Neuronal stem cell (in vitro differentiated cells): ENCODE results near the gene RAPGEF2.
"Not testable (repeated sequence)": the region's sequence is repeated elsewhere in the genome, so short reads cannot be mapped to it uniquely, and the experiment has no call there.

Experiments
- DNase-seq: peaks from one replicate; pipeline ENCODE4 v3.0.0-alpha.2; 2013; ENCODE audit warnings: low spot score
- H2AFZ ChIP-seq: one replicate; pipeline ENCODE4 v1.6.1; 2013; ENCODE audit warnings: mild to moderate bottlenecking, low read length, inconsistent platforms
- H2AK5ac ChIP-seq: 2 replicates; pipeline ENCODE4 v1.6.1; 2013; ENCODE audit warnings: low read depth, mild to moderate bottlenecking, inconsistent platforms, low read length, moderate library complexity, mixed read lengths
- H2BK120ac ChIP-seq: 2 replicates; pipeline ENCODE4 v1.6.1; 2013; ENCODE audit warnings: low read depth, mild to moderate bottlenecking, inconsistent platforms, low read length, moderate library complexity, mixed read lengths
- H2BK12ac ChIP-seq: one replicate; pipeline ENCODE4 v1.6.1; 2013; ENCODE audit warnings: low read length, inconsistent platforms
- H2BK15ac ChIP-seq: 2 replicates; pipeline ENCODE4 v1.6.1; 2013; ENCODE audit warnings: mild to moderate bottlenecking, low read length, inconsistent platforms, mixed read lengths
- H2BK5ac ChIP-seq: one replicate; pipeline ENCODE4 v1.6.1; 2013; ENCODE audit warnings: inconsistent platforms, mild to moderate bottlenecking, low read length, moderate library complexity
- H3K14ac ChIP-seq: one replicate; pipeline ENCODE4 v1.6.1; 2013; ENCODE audit warnings: low read length, inconsistent platforms
- H3K18ac ChIP-seq: 2 replicates; pipeline ENCODE4 v1.6.1; 2013; ENCODE audit warnings: low read length, inconsistent platforms
- H3K23ac ChIP-seq: 2 replicates; pipeline ENCODE4 v1.6.1; 2013; ENCODE audit warnings: low read depth, mild to moderate bottlenecking, mixed read lengths, low read length, inconsistent platforms; ENCODE audit not compliant: poor library complexity
- H3K27ac ChIP-seq: replicated peaks from 3 replicates; pipeline ENCODE4 v1.5.1; 2013; ENCODE audit warnings: low read length, inconsistent platforms
- H3K27me3 ChIP-seq, 3 experiments: 2 replicates each; pipeline ENCODE4 v1.6.1; 2013; ENCODE audit warnings: low read length in 3 of 3, mild to moderate bottlenecking in 2 of 3, inconsistent platforms in 1 of 3, low read depth in 1 of 3, mixed read lengths in 1 of 3, moderate library complexity in 1 of 3; ENCODE audit not compliant: control insufficient read depth in 3 of 3, insufficient read depth in 3 of 3
- H3K36me3 ChIP-seq, 2 donors: replicated peaks in 1 of 2; 2 replicates each; pipeline ENCODE4 v1.6.1; 2013; ENCODE audit warnings: low read length in 2 of 2; ENCODE audit not compliant: control insufficient read depth in 2 of 2, insufficient read depth in 2 of 2
- H3K4ac ChIP-seq: 2 replicates; pipeline ENCODE4 v1.6.1; 2013; ENCODE audit warnings: inconsistent platforms, mild to moderate bottlenecking, low read length, moderate library complexity
- H3K4me1 ChIP-seq, 2 donors: 1 replicate in 1 of 2; 2 replicates in 1 of 2; pipeline ENCODE4 v1.6.1; 2013; ENCODE audit warnings: low read length in 2 of 2, low read depth in 1 of 2; ENCODE audit not compliant: control insufficient read depth in 2 of 2, insufficient read depth in 1 of 2
- H3K4me2 ChIP-seq: one replicate; pipeline ENCODE4 v1.6.1; 2013; ENCODE audit warnings: mild to moderate bottlenecking, low read length, inconsistent platforms; ENCODE audit not compliant: insufficient read depth, poor library complexity, severe bottlenecking
- H3K4me3 ChIP-seq, 2 donors: 2 replicates each; pipeline ENCODE4 v1.5.1; 2013; ENCODE audit warnings: low read length in 2 of 2, mild to moderate bottlenecking in 2 of 2, inconsistent platforms in 1 of 2, moderate library complexity in 1 of 2
- H3K79me1 ChIP-seq: one replicate; pipeline ENCODE4 v1.6.1; 2013; ENCODE audit warnings: low read depth, mild to moderate bottlenecking, inconsistent platforms, low read length, moderate library complexity
- H3K9ac ChIP-seq: one replicate; pipeline ENCODE4 v1.6.1; 2013; ENCODE audit warnings: mild to moderate bottlenecking, low read depth, low read length, inconsistent platforms; ENCODE audit not compliant: poor library complexity
- H3K9me3 ChIP-seq, 2 donors: replicated peaks in 1 of 2; 2 replicates each; pipeline versions ENCODE3 to v1.6.1; 2013; ENCODE audit warnings: low read length in 2 of 2, mild to moderate bottlenecking in 2 of 2, inconsistent platforms in 1 of 2, low read depth in 1 of 2, mixed read lengths in 1 of 2, moderate library complexity in 1 of 2; ENCODE audit not compliant: control insufficient read depth in 2 of 2, insufficient read depth in 1 of 2
- H4K8ac ChIP-seq: one replicate; pipeline ENCODE4 v1.6.1; 2013; ENCODE audit warnings: low read depth, mild to moderate bottlenecking, inconsistent platforms, low read length, moderate library complexity
- H4K91ac ChIP-seq: one replicate; pipeline ENCODE4 v1.6.1; 2013; ENCODE audit warnings: low read length, low read depth, mild to moderate bottlenecking, inconsistent platforms; ENCODE audit not compliant: poor library complexity
- WGBS, 2 donors: extraction: QIAGEN DNeasy Blood & Tissue Kit; methylation state at CpG; one replicate each; pipeline ENCODE4 v1.1.7; 2013; ENCODE audit warnings: missing lambda C conversion rate in 2 of 2, mixed read lengths in 1 of 2; ENCODE audit not compliant: insufficient read length in 2 of 2, insufficient replicate concordance in 1 of 2; ENCODE audit errors: extremely low coverage in 2 of 2; 5-methylcytosine and 5-hydroxymethylcytosine counted together

The RAPGEF2 gene

DNA sequence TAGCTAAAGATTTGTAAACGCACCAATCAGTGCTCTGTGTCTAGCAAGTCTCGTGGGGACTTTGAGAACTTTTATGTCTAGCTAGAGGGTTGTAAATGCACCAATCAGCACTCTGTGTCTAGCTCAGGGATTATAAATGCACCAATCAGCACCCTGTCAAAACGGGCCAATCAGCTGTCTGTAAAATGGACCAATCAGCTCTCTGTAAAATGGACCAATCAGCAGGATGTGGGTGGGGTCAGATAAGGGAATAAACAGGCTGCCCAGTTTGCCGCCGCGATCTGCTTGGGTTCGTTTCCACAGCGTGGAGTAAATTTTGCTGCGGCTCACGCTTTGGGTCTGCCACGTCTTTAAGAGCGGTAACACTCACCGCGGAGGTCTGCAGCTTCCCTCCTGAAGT is 148.7 kb downstream of the RAPGEF2 start:
- H2AK5ac ChIP-seq, H2BK5ac ChIP-seq, H3K9ac ChIP-seq, H3K14ac ChIP-seq, H3K4me2 ChIP-seq, H3K79me1 ChIP-seq, H3K4me3 ChIP-seq, H3K4me1 ChIP-seq, H2BK15ac ChIP-seq, H3K23ac ChIP-seq, H2BK12ac ChIP-seq, H4K91ac ChIP-seq, H2AFZ ChIP-seq, H3K27ac ChIP-seq, DNase-seq, H4K8ac ChIP-seq, H3K18ac ChIP-seq, H3K27me3 ChIP-seq, H3K4ac ChIP-seq, H2BK120ac ChIP-seq: not testable (repeated sequence)
- Histone ChIP-seq H3K9me3 (peaks cover 0 to 15% of the 10 kb centered on the region in 2 donors), H3K36me3 (peaks cover 0 to 11% of the 10 kb centered on the region in 2 donors)
- no CpG with 5 or more reads among the region's 14 CpGs for WGBS, 2 donors

DNA sequence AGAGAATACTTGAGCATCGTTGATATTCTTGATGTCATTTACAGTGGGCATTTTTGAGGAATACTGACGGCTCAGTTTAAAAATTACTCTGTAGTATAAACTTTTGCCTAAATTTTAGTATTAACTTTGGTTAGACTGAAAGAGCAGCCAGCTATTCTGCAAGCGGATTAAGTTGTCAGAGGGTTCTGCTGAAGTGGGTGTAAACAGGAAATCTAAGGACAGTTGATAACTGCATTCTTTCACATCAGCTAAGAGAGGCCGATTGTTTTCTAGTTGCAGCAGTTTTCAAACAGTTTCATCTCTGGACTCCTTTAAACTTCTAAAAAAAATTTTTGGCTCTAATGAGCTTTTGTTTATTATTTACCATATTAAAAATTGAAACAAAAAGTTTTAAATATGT is 149.6 kb downstream of the RAPGEF2 start:
- H2AFZ ChIP-seq = no peak overlapping the region
- H3K9ac ChIP-seq = no peak overlapping the region
- no peak overlapping the region for H2BK120ac ChIP-seq
- no peak for DNase-seq
- no peak overlapping the region for H2BK5ac ChIP-seq
- no peak overlapping the region for H2BK12ac ChIP-seq
- H2BK15ac ChIP-seq = no peak overlapping the region
- H3K27me3 ChIP-seq = no peaks in the 10 kb centered on the region
- peaks cover 2 to 10% of the 10 kb centered on the region in 2 donors for H3K4me1 ChIP-seq
- no peak overlapping the region for H4K91ac ChIP-seq
- peaks cover 0 to 18% of the 10 kb centered on the region in 2 donors for H3K9me3 ChIP-seq
- no CpG with 5 or more reads among the region's 4 CpGs for WGBS, 2 donors
- no peak overlapping the region for H2AK5ac ChIP-seq
- H3K36me3 ChIP-seq = peaks cover 0 to 11% of the 10 kb centered on the region in 2 donors
- H3K23ac ChIP-seq = no peak overlapping the region
- H3K27ac ChIP-seq = no peak overlapping the region
- H3K4ac ChIP-seq = no peak overlapping the region
- H3K4me3 ChIP-seq = no peak overlapping the region
- no peak overlapping the region for H3K18ac ChIP-seq
- H4K8ac ChIP-seq = no peak overlapping the region
- no peaks in the 10 kb centered on the region for H3K79me1 ChIP-seq
- H3K14ac ChIP-seq = no peak overlapping the region
- H3K4me2 ChIP-seq = no peak overlapping the region

DNA sequence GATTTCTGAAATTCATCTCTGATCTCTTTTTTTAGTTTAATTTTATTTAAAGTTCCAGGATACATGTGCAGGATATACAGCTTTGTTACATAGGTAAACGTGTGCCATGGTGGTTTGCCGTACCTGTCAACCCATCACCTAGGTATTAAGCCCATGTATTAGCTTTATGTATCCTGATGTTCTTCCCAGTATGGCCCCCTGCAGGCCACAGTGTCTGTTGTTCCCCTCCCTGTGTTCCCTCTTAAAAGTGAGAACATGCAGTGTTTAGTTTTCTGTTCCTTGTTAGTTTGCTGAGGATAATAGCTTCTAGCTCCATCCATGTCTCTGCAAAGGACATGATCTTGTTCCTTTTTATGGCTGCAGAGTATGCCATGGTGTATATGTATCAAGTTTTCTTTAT is 153.2 kb downstream of the RAPGEF2 start:
- Histone ChIP-seq H2BK15ac (no peak overlapping the region), H2BK5ac (no peak overlapping the region), H3K4me3 (no peak overlapping the region), H3K18ac (no peak overlapping the region), H3K9ac (no peak overlapping the region), H3K4ac (no peak overlapping the region), H2AK5ac (no peak overlapping the region), H3K79me1 (no peaks in the 10 kb centered on the region), H2BK12ac (no peak overlapping the region), H3K4me1 (no peaks in the 10 kb centered on the region), H2AFZ (no peak overlapping the region), H3K27ac (no peak overlapping the region), H4K91ac (no peak overlapping the region), H2BK120ac (no peak overlapping the region), H4K8ac (no peak overlapping the region), H3K14ac (no peak overlapping the region), H3K36me3 (peaks cover 0 to 5% of the 10 kb centered on the region in 2 donors), H3K27me3 (no peaks in the 10 kb centered on the region), H3K23ac (no peak overlapping the region), H3K4me2 (no peak overlapping the region), H3K9me3 (peaks cover 0 to 15% of the 10 kb centered on the region in 2 donors)
- no peak for DNase-seq
- WGBS, 2 donors = no CpG with 5 or more reads among the region's 2 CpGs

DNA sequence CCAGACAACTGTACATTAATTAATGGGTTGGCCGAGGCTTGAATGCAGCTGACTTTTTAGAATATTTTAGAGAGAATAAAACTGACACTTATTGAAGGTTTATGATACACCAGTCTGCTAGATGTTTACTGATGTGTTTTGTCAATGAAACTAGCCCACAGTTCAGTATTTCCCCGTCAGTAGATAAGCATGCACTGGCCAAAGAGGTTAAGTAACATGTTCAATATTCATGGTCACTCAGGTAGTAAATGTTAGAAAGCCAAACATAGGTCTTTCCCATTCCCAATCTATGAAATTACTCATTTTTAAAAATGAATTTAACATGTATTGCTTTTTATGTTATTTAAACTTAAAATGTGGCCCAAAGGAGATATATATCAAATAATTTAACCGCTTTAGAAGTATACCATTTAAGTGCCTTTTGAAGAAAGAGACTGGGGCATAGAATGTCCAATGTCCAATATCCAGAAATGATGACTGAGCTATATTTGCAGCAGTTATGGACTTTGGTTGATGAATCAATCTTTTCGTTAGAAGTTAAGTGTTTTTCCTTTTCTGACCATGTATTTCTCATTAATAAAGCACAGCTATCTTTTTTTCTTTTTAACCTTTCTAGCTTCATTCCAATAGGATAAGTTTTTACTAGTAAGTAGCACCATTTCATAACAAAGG is 156.1 kb downstream of the RAPGEF2 start:
- H3K23ac ChIP-seq = no peak overlapping the region
- H3K14ac ChIP-seq = no peak overlapping the region
- no peaks in the 10 kb centered on the region for H3K79me1 ChIP-seq
- H3K4ac ChIP-seq = no peak overlapping the region
- H3K4me1 ChIP-seq = no peaks in the 10 kb centered on the region
- H2BK120ac ChIP-seq = no peak overlapping the region
- no peak overlapping the region for H2AK5ac ChIP-seq
- H2BK5ac ChIP-seq = no peak overlapping the region
- H3K18ac ChIP-seq = no peak overlapping the region
- no peak overlapping the region for H4K91ac ChIP-seq
- no peak overlapping the region for H3K9ac ChIP-seq
- peaks cover 0 to 8% of the 10 kb centered on the region in 2 donors for H3K9me3 ChIP-seq
- no peak overlapping the region for H3K4me2 ChIP-seq
- no peak overlapping the region for H2BK15ac ChIP-seq
- H2AFZ ChIP-seq = no peak overlapping the region
- H2BK12ac ChIP-seq = no peak overlapping the region
- no peak overlapping the region for H3K4me3 ChIP-seq
- WGBS, 2 donors = no CpG with 5 or more reads among the region's 4 CpGs
- DNase-seq = no peak
- H3K36me3 ChIP-seq = no peaks in the 10 kb centered on the region
- no peak overlapping the region for H3K27ac ChIP-seq
- no peak overlapping the region for H4K8ac ChIP-seq
- H3K27me3 ChIP-seq = no peaks in the 10 kb centered on the region
